Natural killer cell (primary cell): Measurements from ENCODE around the gene NCSTN. TPM values are rescaled to one million over a fixed set of nuclear protein-coding genes. Genes with fewer than 3 reads are reported as not detected.

Experiments
- ATAC-seq, 3 donors: fragments of 150-1000 bp in 2 of 3; fragments of 200-7000 bp in 1 of 3; cut with Tn5 transposase; 1 replicate in 1 of 3; 2 replicates in 2 of 3; pipeline ENCODE4 v1.10.0; 2021; ENCODE audit warnings: mild to moderate bottlenecking in 2 of 3, moderate library complexity in 2 of 3
- DNase-seq, 2 donors: peaks; one replicate each; pipeline versions ENCODE4 v3.0.0 to v3.0.0-alpha.2; 2013 to 2021; ENCODE audit warnings: mixed read lengths in 1 of 2
- H3K27ac ChIP-seq: one replicate; pipeline ENCODE4 v1.5.1; 2013; ENCODE audit warnings: mild to moderate bottlenecking, low read length
- H3K27me3 ChIP-seq: one replicate; pipeline ENCODE4 v1.6.1; 2013; ENCODE audit warnings: low read length; ENCODE audit not compliant: control insufficient read depth, insufficient read depth
- H3K36me3 ChIP-seq: one replicate; pipeline ENCODE4 v1.6.1; 2013; ENCODE audit warnings: low read length; ENCODE audit not compliant: control insufficient read depth, insufficient read depth
- H3K4me1 ChIP-seq: one replicate; pipeline ENCODE4 v1.6.1; 2013; ENCODE audit warnings: low read length; ENCODE audit not compliant: control insufficient read depth, insufficient read depth
- H3K4me3 ChIP-seq: one replicate; pipeline ENCODE4 v1.5.1; 2013; ENCODE audit warnings: low read length
- H3K9me3 ChIP-seq: one replicate; pipeline ENCODE4 v1.6.1; 2013; ENCODE audit warnings: low read length; ENCODE audit not compliant: control insufficient read depth, insufficient read depth
- H3K27ac Mint-ChIP-seq, 2 donors: one replicate each; pipeline ENCODE4 v1.8.0; 2022; ENCODE audit warnings: mild to moderate bottlenecking in 2 of 2, mixed read lengths in 2 of 2, moderate library complexity in 1 of 2
- H3K27me3 Mint-ChIP-seq, 2 donors: one replicate each; pipeline ENCODE4 v1.8.0; 2022; ENCODE audit warnings: low read depth in 2 of 2, mixed read lengths in 2 of 2
- H3K36me3 Mint-ChIP-seq: one replicate; pipeline ENCODE4 v1.8.0; 2022; ENCODE audit warnings: mixed read lengths
- H3K4me1 Mint-ChIP-seq, 2 donors: one replicate each; pipeline ENCODE4 v1.8.0; 2022; ENCODE audit warnings: mixed read lengths in 2 of 2
- H3K4me3 Mint-ChIP-seq: one replicate; pipeline ENCODE4 v1.8.0; 2022; ENCODE audit warnings: mild to moderate bottlenecking, moderate library complexity, mixed read lengths
- H3K9me3 Mint-ChIP-seq, 2 donors: one replicate each; pipeline ENCODE4 v1.8.0; 2022; ENCODE audit warnings: mixed read lengths in 2 of 2
- CTCF ChIP-seq: fragments of 200-600 bp; IDR thresholded peaks from one replicate; pipeline ENCODE4 v1.8.0; 2022; ENCODE audit warnings: antibody characterized with exemption
- WGBS: methylation state at CpG from one replicate; pipeline ENCODE4 v1.1.7; 2013; ENCODE audit warnings: missing lambda C conversion rate; ENCODE audit not compliant: insufficient coverage; 5-methylcytosine and 5-hydroxymethylcytosine counted together
- intact Hi-C: fragments of 100-400 bp; cut with micrococcal nuclease; formaldehyde crosslinking; loops from one replicate; pipeline ENCODE4 v1.14.2; 2022
- total RNA-seq, 4 donors: library from RNA; stranded (reverse); fragments of 120-200 nt in 1 of 4; gene quantifications; one replicate each; pipeline versions ENCODE4 v1.2.3 to v1.2.4, GENCODE V29; 2013 to 2022

Gene NCSTN
- total RNA-seq, 3 donors from 2014 or later (not counting 1 experiment from before 2014, with no cell fraction given): 104 to 140 (median 110) TPM

- TF ChIP-seq CTCF: no peak
- intact Hi-C loops: no loop called here
- no peak overlapping the region for H3K4me3 ChIP-seq
- WGBS: 94% methylated on average over 9 of the region's 9 CpGs
- Mint-ChIP-seq H3K27ac (no peak overlapping the region), H3K36me3 (peaks cover 10% of the 10 kb centered on the region), H3K4me3 (no peak overlapping the region), H3K27me3 (no peaks in the 10 kb centered on the region), H3K4me1 (peaks cover 0 to 8% of the 10 kb centered on the region in 2 donors), H3K9me3 (no peaks in the 10 kb centered on the region)
- DNase-seq (no peak), ATAC-seq (no peak)
- H3K4me1 ChIP-seq: no peaks in the 10 kb centered on the region
- no peak overlapping the region for H3K27ac ChIP-seq
- H3K27me3 ChIP-seq: no peaks in the 10 kb centered on the region
- H3K9me3 ChIP-seq: no peaks in the 10 kb centered on the region
- H3K36me3 ChIP-seq: peaks cover 24% of the 10 kb centered on the region
Measured at GRCh38 chr1:160362168-160362957, 19.2 kb downstream of the NCSTN start.

GRCh38 chr1:160363010-160363409 is 19.8 kb downstream of the NCSTN start:
- ATAC-seq (no peak), DNase-seq (no peak)
- no peaks in the 10 kb centered on the region for H3K9me3 Mint-ChIP-seq
- WGBS: 80% methylated on average over 4 of the region's 5 CpGs
- H3K36me3 ChIP-seq: peaks cover 18% of the 10 kb centered on the region
- no peak overlapping the region for H3K27ac Mint-ChIP-seq
- H3K4me3 Mint-ChIP-seq: no peak overlapping the region
- H3K4me1 ChIP-seq: no peaks in the 10 kb centered on the region
- peaks cover 8% of the 10 kb centered on the region for H3K36me3 Mint-ChIP-seq
- no peak overlapping the region for H3K4me3 ChIP-seq
- intact Hi-C loops: no loop called here
- no peak overlapping the region for H3K27ac ChIP-seq
- no peaks in the 10 kb centered on the region for H3K27me3 Mint-ChIP-seq
- peaks cover 0 to 11% of the 10 kb centered on the region in 2 donors for H3K4me1 Mint-ChIP-seq
- no peak for TF ChIP-seq CTCF
- no peaks in the 10 kb centered on the region for H3K9me3 ChIP-seq
- H3K27me3 ChIP-seq: no peaks in the 10 kb centered on the region

GRCh38 chr1:160363951-160364735 is 21.0 kb downstream of the NCSTN start:
- no peak overlapping the region for H3K27ac Mint-ChIP-seq
- TF ChIP-seq CTCF: no peak
- H3K4me3 ChIP-seq: no peak overlapping the region
- no peaks in the 10 kb centered on the region for H3K27me3 ChIP-seq
- H3K27ac ChIP-seq: no peak overlapping the region
- H3K9me3 Mint-ChIP-seq: no peaks in the 10 kb centered on the region
- no peaks in the 10 kb centered on the region for H3K9me3 ChIP-seq
- intact Hi-C loops: no loop called here
- H3K36me3 Mint-ChIP-seq: no peaks in the 10 kb centered on the region
- no peak for DNase-seq
- H3K4me1 ChIP-seq: no peaks in the 10 kb centered on the region
- WGBS: 79% methylated on average over 10 of the region's 12 CpGs
- H3K4me3 Mint-ChIP-seq: no peak overlapping the region
- peaks cover 0 to 11% of the 10 kb centered on the region in 2 donors for H3K4me1 Mint-ChIP-seq
- no peaks in the 10 kb centered on the region for H3K27me3 Mint-ChIP-seq
- ATAC-seq: no peak
- peaks cover 11% of the 10 kb centered on the region for H3K36me3 ChIP-seq
